ENCODE results near the gene SCN10A. TPM values are rescaled to one million over a fixed set of nuclear protein-coding genes. Genes with fewer than 3 reads are reported as not detected.
A peak's percentile ranks its signal among the peaks of the same experiment; 100 is the strongest.

SCN10A gene
- total RNA-seq, 1 experiment from 2014 or later: not detected

DNA sequence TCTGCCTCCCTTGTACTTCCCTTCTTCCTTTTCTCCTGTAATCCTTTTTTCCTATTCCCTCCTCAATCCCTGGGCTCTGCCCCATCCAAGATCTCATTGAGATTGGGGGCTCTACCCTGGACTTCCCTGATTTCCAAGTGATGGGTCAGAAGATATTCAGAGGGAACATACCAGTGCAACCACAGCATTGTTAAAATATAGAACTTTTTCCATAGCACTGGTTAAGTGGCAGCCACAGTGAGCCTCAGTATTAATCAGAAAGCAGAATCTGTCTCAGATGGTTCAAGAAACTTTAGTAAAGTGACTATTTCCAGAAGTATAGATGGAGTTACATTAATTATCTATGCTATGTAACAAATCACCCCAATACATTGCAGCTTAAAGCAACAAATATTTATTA, 18.7 kb upstream of the SCN10A start:
- Histone ChIP-seq H3K79me2 (ENCODE audit: low read length) (no peaks in the 10 kb centered on the region), H3K9me2 (replicated peaks; ENCODE audit: insufficient read depth, low read length) (no peaks in the 10 kb centered on the region), H2AFZ (ENCODE audit: low read length) (no peak overlapping the region), H3K4me1 (ENCODE audit: low read length) (no peaks in the 10 kb centered on the region), H3K4me2 (ENCODE audit: low read depth, low read length, poor library complexity, severe bottlenecking) (no peak overlapping the region), H4K20me1 (ENCODE audit: insufficient read depth, low read depth, low read length) (no peaks in the 10 kb centered on the region), H3K4me3 (ENCODE audit: low read length) (no peak overlapping the region), H3K9me3 (ENCODE audit: low read length) (no peaks in the 10 kb centered on the region), H3K36me3 (ENCODE audit: insufficient read depth, low read length) (no peaks in the 10 kb centered on the region), H3K9ac (ENCODE audit: low read length) (no peak overlapping the region), H3K27ac (ENCODE audit: low read length) (no peak overlapping the region), H3K27me3 (ENCODE audit: low read length) (no peaks in the 10 kb centered on the region)
- no peak for DNase-seq

DNA sequence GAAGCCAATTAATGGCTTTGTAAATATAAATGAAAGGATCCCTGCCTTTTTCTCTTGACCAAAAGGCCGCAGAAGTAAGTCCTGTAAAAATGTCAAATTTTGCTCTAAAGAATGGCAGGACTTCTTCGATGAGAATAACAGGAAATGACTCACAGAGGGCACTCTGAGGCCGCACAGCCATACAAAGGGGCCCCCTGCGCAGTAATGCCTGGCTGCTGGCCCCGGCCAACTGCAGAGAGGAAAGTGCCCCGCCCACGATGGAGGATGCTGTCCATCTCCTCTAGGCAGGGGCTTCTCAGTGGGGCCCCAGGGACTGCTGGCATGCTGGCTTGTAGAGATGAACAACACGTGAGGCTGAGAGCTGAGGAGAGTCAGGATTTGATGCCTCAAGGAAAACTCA, 18.1 kb upstream of the SCN10A start:
- Histone ChIP-seq H3K36me3 (ENCODE audit: insufficient read depth, low read length) (no peaks in the 10 kb centered on the region), H3K27ac (ENCODE audit: low read length) (no peak overlapping the region), H2AFZ (ENCODE audit: low read length) (no peak overlapping the region), H3K4me3 (ENCODE audit: low read length) (no peak overlapping the region), H3K4me1 (ENCODE audit: low read length) (no peaks in the 10 kb centered on the region), H3K79me2 (ENCODE audit: low read length) (no peaks in the 10 kb centered on the region), H3K9ac (ENCODE audit: low read length) (no peak overlapping the region), H4K20me1 (ENCODE audit: insufficient read depth, low read depth, low read length) (no peaks in the 10 kb centered on the region), H3K27me3 (ENCODE audit: low read length) (no peaks in the 10 kb centered on the region), H3K9me3 (ENCODE audit: low read length) (no peaks in the 10 kb centered on the region), H3K9me2 (replicated peaks; ENCODE audit: insufficient read depth, low read length) (no peaks in the 10 kb centered on the region), H3K4me2 (ENCODE audit: low read depth, low read length, poor library complexity, severe bottlenecking) (no peak overlapping the region)
- DNase-seq: peak; percentile 6

DNA sequence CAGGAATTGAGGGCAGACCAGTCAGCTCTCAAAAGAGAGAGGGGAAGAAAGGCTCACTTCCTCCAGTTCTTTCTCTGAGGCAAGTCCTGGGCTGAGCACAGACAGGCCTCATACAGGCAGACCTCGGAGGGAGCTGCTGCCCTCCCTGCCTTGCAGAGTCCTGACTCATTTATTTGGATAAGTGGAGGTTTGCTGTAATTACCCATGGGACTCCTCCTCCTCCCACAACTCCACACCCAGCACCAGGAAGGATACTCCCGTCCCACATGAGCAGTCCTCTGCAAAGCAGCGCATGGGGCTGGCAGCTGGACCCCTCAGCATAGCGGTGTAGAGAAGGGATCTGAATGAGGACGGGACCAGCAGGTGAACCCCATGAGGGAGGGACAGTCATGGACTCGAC, 13.4 kb upstream of the SCN10A start:
- H3K36me3 ChIP-seq (ENCODE audit: insufficient read depth, low read length): no peaks in the 10 kb centered on the region
- H3K9ac ChIP-seq (ENCODE audit: low read length): no peak overlapping the region
- no peak overlapping the region for H2AFZ ChIP-seq (ENCODE audit: low read length)

DNA sequence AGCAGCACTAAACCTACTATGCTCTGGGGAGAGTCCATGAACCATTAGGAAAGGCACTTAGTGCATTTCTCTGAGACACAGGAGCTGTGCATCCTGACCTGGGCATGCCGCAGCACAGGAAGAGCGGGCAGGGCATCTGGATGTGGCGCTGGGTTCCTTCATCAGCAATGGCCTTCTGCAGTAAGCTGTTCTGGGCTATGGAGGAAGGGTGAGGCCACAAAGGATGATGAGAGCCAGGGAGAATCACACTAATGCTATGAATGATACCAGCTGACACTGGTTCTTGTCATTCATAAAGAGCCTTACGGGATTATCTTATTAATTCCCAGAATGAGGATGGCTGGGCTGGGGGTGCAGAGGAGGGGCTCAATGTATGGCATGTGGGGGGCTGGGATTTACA, 12.7 kb upstream of the SCN10A start:
- Histone ChIP-seq H3K9me2 (replicated peaks; ENCODE audit: insufficient read depth, low read length) (no peaks in the 10 kb centered on the region), H2AFZ (ENCODE audit: low read length) (no peak overlapping the region), H3K79me2 (ENCODE audit: low read length) (no peaks in the 10 kb centered on the region), H3K4me2 (ENCODE audit: low read depth, low read length, poor library complexity, severe bottlenecking) (no peak overlapping the region), H3K4me1 (ENCODE audit: low read length) (no peaks in the 10 kb centered on the region), H4K20me1 (ENCODE audit: insufficient read depth, low read depth, low read length) (no peaks in the 10 kb centered on the region), H3K36me3 (ENCODE audit: insufficient read depth, low read length) (no peaks in the 10 kb centered on the region), H3K4me3 (ENCODE audit: low read length) (no peak overlapping the region), H3K27ac (ENCODE audit: low read length) (no peak overlapping the region), H3K9ac (ENCODE audit: low read length) (no peak overlapping the region), H3K9me3 (ENCODE audit: low read length) (no peaks in the 10 kb centered on the region), H3K27me3 (ENCODE audit: low read length) (no peaks in the 10 kb centered on the region)
- no peak for DNase-seq

More for the DNA sequence above, 13.4 kb upstream of the SCN10A start:
- Histone ChIP-seq H3K9me3 (ENCODE audit: low read length) (no peaks in the 10 kb centered on the region), H3K4me2 (ENCODE audit: low read depth, low read length, poor library complexity, severe bottlenecking) (no peak overlapping the region), H3K27ac (ENCODE audit: low read length) (no peak overlapping the region), H3K4me3 (ENCODE audit: low read length) (no peak overlapping the region), H3K79me2 (ENCODE audit: low read length) (no peaks in the 10 kb centered on the region), H4K20me1 (ENCODE audit: insufficient read depth, low read depth, low read length) (no peaks in the 10 kb centered on the region), H3K4me1 (ENCODE audit: low read length) (no peaks in the 10 kb centered on the region), H3K9me2 (replicated peaks; ENCODE audit: insufficient read depth, low read length) (no peaks in the 10 kb centered on the region), H3K27me3 (ENCODE audit: low read length) (no peaks in the 10 kb centered on the region)
- DNase-seq: peak; percentile 27

DNA sequence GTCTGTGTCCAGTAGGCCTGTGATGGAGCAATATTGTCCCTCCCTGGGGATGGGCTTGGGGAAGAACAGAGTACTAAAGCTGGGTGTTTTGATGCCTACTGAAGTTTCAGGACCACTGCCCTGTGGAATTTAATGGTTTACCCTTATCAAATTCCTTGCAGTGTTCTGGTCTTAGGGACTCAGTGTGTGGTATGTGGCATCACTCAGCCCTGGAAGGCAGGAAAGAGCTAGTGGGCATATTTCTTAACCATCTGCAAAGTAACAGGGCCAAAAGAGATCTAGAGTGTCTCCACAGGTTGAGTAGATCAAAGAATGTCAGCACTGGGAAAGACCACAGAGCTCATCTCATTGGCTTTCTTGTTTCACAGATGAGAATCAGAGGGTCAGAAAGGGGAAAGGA, 11.8 kb upstream of the SCN10A start:
- Histone ChIP-seq H4K20me1 (ENCODE audit: insufficient read depth, low read depth, low read length) (no peaks in the 10 kb centered on the region), H3K9ac (ENCODE audit: low read length) (no peak overlapping the region), H2AFZ (ENCODE audit: low read length) (no peak overlapping the region), H3K27me3 (ENCODE audit: low read length) (no peaks in the 10 kb centered on the region), H3K36me3 (ENCODE audit: insufficient read depth, low read length) (no peaks in the 10 kb centered on the region), H3K4me1 (ENCODE audit: low read length) (no peaks in the 10 kb centered on the region), H3K9me3 (ENCODE audit: low read length) (no peaks in the 10 kb centered on the region), H3K4me3 (ENCODE audit: low read length) (no peak overlapping the region), H3K27ac (ENCODE audit: low read length) (no peak overlapping the region), H3K9me2 (replicated peaks; ENCODE audit: insufficient read depth, low read length) (no peaks in the 10 kb centered on the region), H3K4me2 (ENCODE audit: low read depth, low read length, poor library complexity, severe bottlenecking) (no peak overlapping the region), H3K79me2 (ENCODE audit: low read length) (no peaks in the 10 kb centered on the region)
- DNase-seq: no peak

DNA sequence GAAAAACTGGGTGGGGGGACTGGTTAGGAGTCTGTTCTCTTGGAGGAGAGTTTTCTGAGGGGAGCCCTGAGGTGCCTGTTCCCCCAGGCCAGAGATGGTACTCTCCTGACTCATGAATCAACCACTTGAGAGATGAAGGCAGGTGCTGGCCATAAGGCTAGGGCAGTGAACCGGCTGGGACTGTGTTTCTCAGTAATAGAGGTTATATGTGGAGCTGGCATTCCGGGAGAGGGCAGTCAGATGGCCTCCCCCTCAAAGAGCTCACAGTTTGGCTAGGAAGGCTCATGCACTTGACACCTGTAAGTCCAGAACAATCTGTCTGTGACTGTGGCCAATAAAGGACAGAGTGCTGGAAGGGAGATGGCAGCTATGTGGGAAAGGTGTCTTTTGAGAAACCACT, 10.0 kb upstream of the SCN10A start:
- no peaks in the 10 kb centered on the region for H3K9me2 ChIP-seq (replicated peaks; ENCODE audit: insufficient read depth, low read length)
- H3K4me1 ChIP-seq (ENCODE audit: low read length): no peaks in the 10 kb centered on the region
- H3K79me2 ChIP-seq (ENCODE audit: low read length): no peaks in the 10 kb centered on the region

DNA sequence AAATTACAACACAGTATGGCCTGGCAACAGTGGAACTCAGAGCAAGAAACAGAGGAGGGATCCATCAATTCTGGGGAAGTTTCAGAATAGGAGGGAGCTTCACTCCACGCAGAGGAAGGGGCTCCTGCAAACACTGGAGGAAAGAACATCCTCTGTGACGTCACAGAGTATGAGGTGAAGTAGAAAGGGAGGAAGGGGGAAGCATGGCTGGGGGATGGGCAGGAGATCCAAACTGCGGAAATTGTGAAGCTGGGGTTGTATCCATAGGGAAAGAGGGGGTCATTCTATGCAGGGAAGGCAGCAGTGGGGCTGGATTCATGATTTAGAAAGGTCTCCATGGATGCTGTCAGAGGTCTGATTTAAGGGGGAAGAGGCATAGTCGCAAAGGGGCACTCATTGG, 8.3 kb upstream of the SCN10A start:
- no peaks in the 10 kb centered on the region for H3K4me1 ChIP-seq (ENCODE audit: low read length)
- H3K36me3 ChIP-seq (ENCODE audit: insufficient read depth, low read length): no peaks in the 10 kb centered on the region
- H2AFZ ChIP-seq (ENCODE audit: low read length): no peak overlapping the region
- H3K27ac ChIP-seq (ENCODE audit: low read length): no peak overlapping the region
- H3K4me3 ChIP-seq (ENCODE audit: low read length): no peak overlapping the region
- H3K79me2 ChIP-seq (ENCODE audit: low read length): no peaks in the 10 kb centered on the region
- no peaks in the 10 kb centered on the region for H3K9me2 ChIP-seq (replicated peaks; ENCODE audit: insufficient read depth, low read length)
- no peaks in the 10 kb centered on the region for H4K20me1 ChIP-seq (ENCODE audit: insufficient read depth, low read depth, low read length)
- H3K9ac ChIP-seq (ENCODE audit: low read length): no peak overlapping the region
- no peak for DNase-seq
- H3K9me3 ChIP-seq (ENCODE audit: low read length): no peaks in the 10 kb centered on the region
- no peaks in the 10 kb centered on the region for H3K27me3 ChIP-seq (ENCODE audit: low read length)
- H3K4me2 ChIP-seq (ENCODE audit: low read depth, low read length, poor library complexity, severe bottlenecking): no peak overlapping the region

More for the DNA sequence above, 10.0 kb upstream of the SCN10A start:
- Histone ChIP-seq H3K4me2 (ENCODE audit: low read depth, low read length, poor library complexity, severe bottlenecking) (no peak overlapping the region), H3K27ac (ENCODE audit: low read length) (no peak overlapping the region), H4K20me1 (ENCODE audit: insufficient read depth, low read depth, low read length) (no peaks in the 10 kb centered on the region), H2AFZ (ENCODE audit: low read length) (no peak overlapping the region), H3K9me3 (ENCODE audit: low read length) (no peaks in the 10 kb centered on the region), H3K9ac (ENCODE audit: low read length) (no peak overlapping the region), H3K27me3 (ENCODE audit: low read length) (no peaks in the 10 kb centered on the region), H3K4me3 (ENCODE audit: low read length) (no peak overlapping the region), H3K36me3 (ENCODE audit: insufficient read depth, low read length) (no peaks in the 10 kb centered on the region)
- DNase-seq: no peak

DNA sequence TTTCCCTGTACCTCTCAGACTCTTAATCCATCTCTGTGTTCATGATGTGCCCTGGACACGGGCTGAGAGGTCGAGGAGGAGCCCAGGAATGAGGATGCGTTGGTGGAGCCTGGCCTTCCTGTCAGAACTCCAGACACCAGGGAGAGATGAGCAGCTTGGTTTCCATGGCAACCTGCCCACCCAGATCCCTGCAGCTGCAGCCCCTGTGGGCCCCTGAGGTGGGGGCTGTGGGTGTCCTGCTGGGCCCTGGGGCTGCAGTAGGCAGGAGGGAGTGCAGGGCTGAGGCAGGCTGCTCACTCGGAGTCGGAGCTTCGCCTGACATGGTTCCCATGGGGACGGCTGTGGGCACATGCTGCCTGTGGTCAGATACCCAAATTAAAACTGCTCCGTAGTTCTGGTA, 7.7 kb upstream of the SCN10A start:
- H3K9ac ChIP-seq (ENCODE audit: low read length): no peak overlapping the region

DNA sequence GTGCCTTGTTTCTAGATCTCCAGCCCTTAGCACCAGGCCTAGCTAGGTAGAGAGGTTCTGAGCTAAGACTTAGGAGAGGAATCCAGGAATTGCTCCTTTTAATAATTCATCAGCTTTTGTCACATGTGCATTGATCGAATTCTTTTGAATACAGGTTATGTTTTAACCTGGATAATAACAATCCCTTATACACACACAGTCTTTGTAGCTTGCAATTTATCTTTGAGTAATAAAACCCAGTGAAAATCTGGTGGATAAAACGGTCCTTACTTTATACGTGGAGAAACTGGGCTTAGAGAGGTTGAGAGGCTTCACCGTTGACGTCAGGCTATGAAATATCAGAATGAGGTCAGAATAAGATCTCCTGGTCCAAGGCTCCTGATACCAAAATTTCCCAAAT, 7.2 kb upstream of the SCN10A start:
- no peak overlapping the region for H3K9ac ChIP-seq (ENCODE audit: low read length)
- H2AFZ ChIP-seq (ENCODE audit: low read length): no peak overlapping the region
- H3K4me2 ChIP-seq (ENCODE audit: low read depth, low read length, poor library complexity, severe bottlenecking): no peak overlapping the region
- no peaks in the 10 kb centered on the region for H4K20me1 ChIP-seq (ENCODE audit: insufficient read depth, low read depth, low read length)
- no peaks in the 10 kb centered on the region for H3K36me3 ChIP-seq (ENCODE audit: insufficient read depth, low read length)
- H3K79me2 ChIP-seq (ENCODE audit: low read length): no peaks in the 10 kb centered on the region
- no peak overlapping the region for H3K4me3 ChIP-seq (ENCODE audit: low read length)
- DNase-seq: no peak
- no peaks in the 10 kb centered on the region for H3K9me2 ChIP-seq (replicated peaks; ENCODE audit: insufficient read depth, low read length)
- no peaks in the 10 kb centered on the region for H3K4me1 ChIP-seq (ENCODE audit: low read length)
- no peak overlapping the region for H3K27ac ChIP-seq (ENCODE audit: low read length)
- H3K9me3 ChIP-seq (ENCODE audit: low read length): no peaks in the 10 kb centered on the region
- no peaks in the 10 kb centered on the region for H3K27me3 ChIP-seq (ENCODE audit: low read length)

More for the DNA sequence above, 7.7 kb upstream of the SCN10A start:
- no peaks in the 10 kb centered on the region for H3K9me3 ChIP-seq (ENCODE audit: low read length)
- DNase-seq: no peak
- H3K4me1 ChIP-seq (ENCODE audit: low read length): no peaks in the 10 kb centered on the region
- no peaks in the 10 kb centered on the region for H3K9me2 ChIP-seq (replicated peaks; ENCODE audit: insufficient read depth, low read length)
- no peak overlapping the region for H3K27ac ChIP-seq (ENCODE audit: low read length)
- no peaks in the 10 kb centered on the region for H3K27me3 ChIP-seq (ENCODE audit: low read length)
- no peaks in the 10 kb centered on the region for H4K20me1 ChIP-seq (ENCODE audit: insufficient read depth, low read depth, low read length)
- H3K36me3 ChIP-seq (ENCODE audit: insufficient read depth, low read length): no peaks in the 10 kb centered on the region
- H2AFZ ChIP-seq (ENCODE audit: low read length): no peak overlapping the region
- H3K4me3 ChIP-seq (ENCODE audit: low read length): no peak overlapping the region
- H3K79me2 ChIP-seq (ENCODE audit: low read length): no peaks in the 10 kb centered on the region
- no peak overlapping the region for H3K4me2 ChIP-seq (ENCODE audit: low read depth, low read length, poor library complexity, severe bottlenecking)
